Liver (tissue), 9 donors: ENCODE data around the gene C2CD2. TPM values are rescaled to one million over a fixed set of nuclear protein-coding genes. Genes with fewer than 3 reads are reported as not detected.
A peak's percentile ranks its signal among the peaks of the same experiment; 100 is the strongest.

Experiments
- DNase-seq: peaks from one replicate; pipeline ENCODE4 v3.0.0-alpha.2; 2017; ENCODE audit warnings: low spot score
- H3K27ac ChIP-seq, 2 donors: one replicate each; pipeline ENCODE4 v1.7.0; 2013; ENCODE audit warnings: inconsistent platforms in 2 of 2, low read length in 2 of 2, control low read depth in 1 of 2, low read depth in 1 of 2, mild to moderate bottlenecking in 1 of 2
- H3K27me3 ChIP-seq, 4 donors: one replicate each; pipeline versions ENCODE4 v1.6.1 to v1.7.0; 2013; ENCODE audit warnings: low read length in 3 of 4, inconsistent platforms in 1 of 4, mild to moderate bottlenecking in 1 of 4, moderate library complexity in 1 of 4; ENCODE audit not compliant: control insufficient read depth in 4 of 4, insufficient read depth in 4 of 4
- H3K36me3 ChIP-seq, 4 donors: one replicate each; pipeline versions ENCODE4 v1.6.1 to v1.7.0; 2013; ENCODE audit warnings: low read length in 3 of 4, mild to moderate bottlenecking in 3 of 4, low read depth in 1 of 4, moderate library complexity in 1 of 4; ENCODE audit not compliant: control insufficient read depth in 4 of 4, insufficient read depth in 3 of 4
- H3K4me1 ChIP-seq, 4 donors: one replicate each; pipeline versions ENCODE4 v1.6.1 to v1.7.0; 2013; ENCODE audit warnings: low read length in 3 of 4, mild to moderate bottlenecking in 3 of 4, moderate library complexity in 1 of 4; ENCODE audit not compliant: control insufficient read depth in 4 of 4, insufficient read depth in 4 of 4
- H3K4me3 ChIP-seq, 3 donors: one replicate each; pipeline versions ENCODE4 v1.6.1 to v1.7.0; 2013; ENCODE audit warnings: low read length in 3 of 3, control low read depth in 1 of 3, low read depth in 1 of 3, mild to moderate bottlenecking in 1 of 3
- H3K9ac ChIP-seq, 2 donors: one replicate each; pipeline ENCODE4 v1.7.0; 2013; ENCODE audit warnings: low read length in 2 of 2, mild to moderate bottlenecking in 2 of 2, moderate library complexity in 2 of 2, control low read depth in 1 of 2, low read depth in 1 of 2
- H3K9me3 ChIP-seq, 4 donors: one replicate each; pipeline versions ENCODE4 v1.6.1 to v1.7.0; 2013; ENCODE audit warnings: low read length in 3 of 4; ENCODE audit not compliant: control insufficient read depth in 4 of 4
- EGR1 ChIP-seq, 2 donors: IDR thresholded peaks; 2 replicates each; pipeline ENCODE4 v1.6.1; 2016 to 2018; ENCODE audit warnings: antibody characterized with exemption in 2 of 2, low read depth in 2 of 2
- FOXA1 ChIP-seq: IDR thresholded peaks from 2 replicates; pipeline ENCODE4 v1.6.1; 2016; ENCODE audit warnings: antibody characterized with exemption
- FOXA2 ChIP-seq: IDR thresholded peaks from 2 replicates; pipeline ENCODE4 v1.6.1; 2016; ENCODE audit warnings: antibody characterized with exemption
- GABPA ChIP-seq, 2 donors: IDR thresholded peaks in 1 of 2; conservative IDR thresholded peaks in 1 of 2; 2 replicates each; pipeline ENCODE4 v1.6.1; 2016; ENCODE audit warnings: antibody characterized with exemption in 2 of 2, mild to moderate bottlenecking in 1 of 2, moderate library complexity in 1 of 2
- HNF4G ChIP-seq: IDR thresholded peaks from 2 replicates; pipeline ENCODE4 v1.6.1; 2016; ENCODE audit warnings: antibody characterized with exemption
- JUND ChIP-seq, 2 donors: IDR thresholded peaks; 2 replicates each; pipeline ENCODE4 v1.6.1; 2016; ENCODE audit warnings: antibody characterized with exemption in 2 of 2
- RAD21 ChIP-seq, 2 donors: IDR thresholded peaks; 2 replicates each; pipeline ENCODE4 v1.6.1; 2016; ENCODE audit warnings: antibody characterized with exemption in 2 of 2, mild to moderate bottlenecking in 2 of 2
- RXRA ChIP-seq, 2 donors: IDR thresholded peaks; 2 replicates each; pipeline ENCODE4 v1.6.1; 2017 to 2018; ENCODE audit warnings: antibody characterized with exemption in 2 of 2, mild to moderate bottlenecking in 1 of 2
- SP1 ChIP-seq: IDR thresholded peaks from 2 replicates; pipeline ENCODE4 v1.6.1; 2018; ENCODE audit warnings: antibody characterized with exemption, mild to moderate bottlenecking
- WGBS: extraction: QIAGEN DNeasy Blood & Tissue Kit; methylation state at CpG from one replicate; pipeline ENCODE4 v1.1.7; 2013; 5-methylcytosine and 5-hydroxymethylcytosine counted together
- polyA plus RNA-seq, 2 donors: library from polyadenylated mRNA; stranded (reverse) in 1 of 2; unstranded in 1 of 2; fragments of 200-250 nt in 1 of 2; fragments of >200 nt in 1 of 2; fragmentation: Nextera tagmentation in 1 of 2; extraction: Ambion mirVana in 1 of 2; gene quantifications; one replicate each; pipeline versions ENCODE4 v1.2.1 to v1.2.3, GENCODE V29; 2013 to 2015
- total RNA-seq, 2 donors: library from RNA; depleted of rRNA; stranded (reverse); fragments of >200 nt; gene quantifications; one replicate each; pipeline ENCODE4 v1.2.3, GENCODE V29; 2014
- TF ChIP-seq, protein P1 (sequence below): IDR thresholded peaks from 2 replicates; pipeline ENCODE4 v1.6.1; 2016; ENCODE audit warnings: antibody characterized with exemption
- TF ChIP-seq, protein P2 (sequence below): IDR thresholded peaks from 2 replicates; pipeline ENCODE4 v1.6.1; 2016; ENCODE audit warnings: antibody characterized with exemption, mild to moderate bottlenecking
- TF ChIP-seq, protein P3 (sequence below): IDR thresholded peaks from 2 replicates; pipeline ENCODE4 v1.6.1; 2016; ENCODE audit warnings: antibody characterized with exemption
- TF ChIP-seq, protein P4 (sequence below): IDR thresholded peaks from 2 replicates; pipeline ENCODE4 v1.6.1; 2016; ENCODE audit warnings: antibody characterized with exemption
- donor health status: healthy.
- donor health status: healthy.
- donor health status: healthy.
- donor health status: healthy.
- donor health status: healthy.

The C2CD2 gene
- total and polyA plus RNA-seq, 4 donors, result 2.9 to 17.9 (median 6.0) TPM

DNA sequence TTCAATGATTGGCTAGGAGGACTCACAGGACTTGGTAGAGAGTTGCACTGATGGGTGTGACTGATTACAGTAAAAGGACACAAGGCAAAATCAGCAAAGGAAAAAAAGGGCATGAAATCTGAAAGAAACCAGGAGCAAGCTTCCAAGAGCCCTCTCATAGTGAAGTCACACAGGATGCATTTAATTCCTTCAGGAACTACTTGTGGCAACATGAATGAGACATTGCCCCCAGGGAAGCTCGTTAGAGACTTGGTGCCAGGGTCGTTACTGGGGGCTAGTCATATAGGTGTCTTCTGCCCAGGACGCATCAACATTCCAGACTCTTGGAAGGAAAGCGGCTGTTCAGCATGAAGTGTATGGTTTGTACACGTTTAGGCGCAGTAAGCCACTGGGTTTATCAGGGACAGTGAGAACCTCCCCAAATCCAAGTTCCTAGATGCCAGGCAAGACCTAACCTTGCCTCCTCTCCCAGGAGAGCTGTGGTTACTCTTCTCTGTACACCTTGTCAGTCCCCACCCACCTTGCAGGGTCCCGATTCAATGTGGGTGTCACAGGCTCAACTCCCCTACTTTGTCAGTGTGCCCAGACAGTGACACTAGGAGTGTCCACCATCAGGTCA lies 26.0 kb upstream of the C2CD2 start:
- H3K36me3 ChIP-seq, result no peaks in the 10 kb centered on the region
- no peaks in the 10 kb centered on the region for H3K4me1 ChIP-seq
- H3K4me3 ChIP-seq, result no peak overlapping the region
- peaks cover 0 to 6% (median 0%) of the 10 kb centered on the region in 4 donors for H3K9me3 ChIP-seq
- DNase-seq, result peak; percentile 2
- H3K27me3 ChIP-seq, result no peaks in the 10 kb centered on the region
- H3K27ac ChIP-seq, result no peak overlapping the region
- no peak for TF ChIP-seq SP1
- TF ChIP-seq HNF4G, result no peak
- no peak for TF ChIP-seq FOXA1
- TF ChIP-seq GABPA (IDR thresholded peaks at IDR 0.05 in 1 of 2, conservative IDR thresholded peaks at IDR 0.05 in 1 of 2), result no peak
- TF ChIP-seq, protein P1, sequence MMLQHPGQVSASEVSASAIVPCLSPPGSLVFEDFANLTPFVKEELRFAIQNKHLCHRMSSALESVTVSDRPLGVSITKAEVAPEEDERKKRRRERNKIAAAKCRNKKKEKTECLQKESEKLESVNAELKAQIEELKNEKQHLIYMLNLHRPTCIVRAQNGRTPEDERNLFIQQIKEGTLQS, result no peak
- TF ChIP-seq, protein P2, sequence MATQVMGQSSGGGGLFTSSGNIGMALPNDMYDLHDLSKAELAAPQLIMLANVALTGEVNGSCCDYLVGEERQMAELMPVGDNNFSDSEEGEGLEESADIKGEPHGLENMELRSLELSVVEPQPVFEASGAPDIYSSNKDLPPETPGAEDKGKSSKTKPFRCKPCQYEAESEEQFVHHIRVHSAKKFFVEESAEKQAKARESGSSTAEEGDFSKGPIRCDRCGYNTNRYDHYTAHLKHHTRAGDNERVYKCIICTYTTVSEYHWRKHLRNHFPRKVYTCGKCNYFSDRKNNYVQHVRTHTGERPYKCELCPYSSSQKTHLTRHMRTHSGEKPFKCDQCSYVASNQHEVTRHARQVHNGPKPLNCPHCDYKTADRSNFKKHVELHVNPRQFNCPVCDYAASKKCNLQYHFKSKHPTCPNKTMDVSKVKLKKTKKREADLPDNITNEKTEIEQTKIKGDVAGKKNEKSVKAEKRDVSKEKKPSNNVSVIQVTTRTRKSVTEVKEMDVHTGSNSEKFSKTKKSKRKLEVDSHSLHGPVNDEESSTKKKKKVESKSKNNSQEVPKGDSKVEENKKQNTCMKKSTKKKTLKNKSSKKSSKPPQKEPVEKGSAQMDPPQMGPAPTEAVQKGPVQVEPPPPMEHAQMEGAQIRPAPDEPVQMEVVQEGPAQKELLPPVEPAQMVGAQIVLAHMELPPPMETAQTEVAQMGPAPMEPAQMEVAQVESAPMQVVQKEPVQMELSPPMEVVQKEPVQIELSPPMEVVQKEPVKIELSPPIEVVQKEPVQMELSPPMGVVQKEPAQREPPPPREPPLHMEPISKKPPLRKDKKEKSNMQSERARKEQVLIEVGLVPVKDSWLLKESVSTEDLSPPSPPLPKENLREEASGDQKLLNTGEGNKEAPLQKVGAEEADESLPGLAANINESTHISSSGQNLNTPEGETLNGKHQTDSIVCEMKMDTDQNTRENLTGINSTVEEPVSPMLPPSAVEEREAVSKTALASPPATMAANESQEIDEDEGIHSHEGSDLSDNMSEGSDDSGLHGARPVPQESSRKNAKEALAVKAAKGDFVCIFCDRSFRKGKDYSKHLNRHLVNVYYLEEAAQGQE, result no peak
- no peak for TF ChIP-seq JUND (IDR thresholded peaks at IDR 0.05)
- no peak overlapping the region for H3K9ac ChIP-seq
- WGBS, result 91% methylated on average over 7 of the region's 7 CpGs

DNA sequence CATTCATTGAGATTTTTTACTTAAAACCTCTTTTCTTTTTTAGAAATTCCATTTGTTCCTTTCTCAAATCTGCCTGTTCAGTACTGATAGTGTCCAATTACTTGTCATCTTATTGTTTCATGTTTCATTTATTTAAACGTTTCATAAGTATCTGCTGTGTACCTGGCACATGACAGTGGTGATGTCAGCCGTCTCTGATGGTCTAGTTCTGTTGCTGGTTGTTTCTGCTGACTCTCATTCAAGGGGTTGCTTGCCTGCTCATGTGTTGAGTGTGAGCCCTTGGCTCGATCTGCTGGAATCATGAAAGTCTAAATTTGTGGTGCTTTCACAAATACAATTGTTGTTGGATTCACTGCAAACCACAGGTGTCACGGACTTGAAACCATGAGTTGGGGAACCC lies 25.5 kb upstream of the C2CD2 start:
- peaks cover 0 to 6% (median 0%) of the 10 kb centered on the region in 4 donors for H3K9me3 ChIP-seq
- H3K4me1 ChIP-seq, result no peaks in the 10 kb centered on the region
- no peak overlapping the region for H3K4me3 ChIP-seq
- no peaks in the 10 kb centered on the region for H3K36me3 ChIP-seq
- no peak overlapping the region for H3K9ac ChIP-seq
- DNase-seq, result no peak
- no peaks in the 10 kb centered on the region for H3K27me3 ChIP-seq
- no peak overlapping the region for H3K27ac ChIP-seq
- TF ChIP-seq GABPA (IDR thresholded peaks at IDR 0.05 in 1 of 2, conservative IDR thresholded peaks at IDR 0.05 in 1 of 2), result no peak
- TF ChIP-seq, protein P3, sequence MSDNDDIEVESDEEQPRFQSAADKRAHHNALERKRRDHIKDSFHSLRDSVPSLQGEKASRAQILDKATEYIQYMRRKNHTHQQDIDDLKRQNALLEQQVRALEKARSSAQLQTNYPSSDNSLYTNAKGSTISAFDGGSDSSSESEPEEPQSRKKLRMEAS, result no peak
- TF ChIP-seq FOXA2, result no peak
- TF ChIP-seq, protein P4, sequence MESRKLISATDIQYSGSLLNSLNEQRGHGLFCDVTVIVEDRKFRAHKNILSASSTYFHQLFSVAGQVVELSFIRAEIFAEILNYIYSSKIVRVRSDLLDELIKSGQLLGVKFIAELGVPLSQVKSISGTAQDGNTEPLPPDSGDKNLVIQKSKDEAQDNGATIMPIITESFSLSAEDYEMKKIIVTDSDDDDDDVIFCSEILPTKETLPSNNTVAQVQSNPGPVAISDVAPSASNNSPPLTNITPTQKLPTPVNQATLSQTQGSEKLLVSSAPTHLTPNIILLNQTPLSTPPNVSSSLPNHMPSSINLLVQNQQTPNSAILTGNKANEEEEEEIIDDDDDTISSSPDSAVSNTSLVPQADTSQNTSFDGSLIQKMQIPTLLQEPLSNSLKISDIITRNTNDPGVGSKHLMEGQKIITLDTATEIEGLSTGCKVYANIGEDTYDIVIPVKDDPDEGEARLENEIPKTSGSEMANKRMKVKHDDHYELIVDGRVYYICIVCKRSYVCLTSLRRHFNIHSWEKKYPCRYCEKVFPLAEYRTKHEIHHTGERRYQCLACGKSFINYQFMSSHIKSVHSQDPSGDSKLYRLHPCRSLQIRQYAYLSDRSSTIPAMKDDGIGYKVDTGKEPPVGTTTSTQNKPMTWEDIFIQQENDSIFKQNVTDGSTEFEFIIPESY, result no peak
- no peak for TF ChIP-seq FOXA1
- no peak for TF ChIP-seq RAD21 (IDR thresholded peaks at IDR 0.05)
- TF ChIP-seq HNF4G, result no peak
- no peak for TF ChIP-seq SP1
- TF ChIP-seq, protein P2, result no peak
- no peak for TF ChIP-seq RXRA (IDR thresholded peaks at IDR 0.05)
- TF ChIP-seq EGR1 (IDR thresholded peaks at IDR 0.05; ENCODE audit: low read depth in 2 of 2), result no peak
- WGBS, result 75% methylated on average over 4 of the region's 4 CpGs
